GM23248 (cell line): ENCODE measurements around the gene VPREB3.

Experiments used
- EZH2 ChIP-seq: fragments of 200-600 bp; sonication (generic); IDR thresholded peaks from 2 replicates; pipeline ENCODE4 v1.6.1; 2018; ENCODE audit warnings: antibody characterized with exemption, mild to moderate bottlenecking; ENCODE audit not compliant: insufficient read depth, poor library complexity, severe bottlenecking
- EZH2phosphoT487 ChIP-seq: fragments of 200-600 bp; sonication (generic); IDR thresholded peaks from 2 replicates; pipeline ENCODE4 v1.6.1; 2018; ENCODE audit warnings: antibody characterized with exemption, moderate library complexity, mild to moderate bottlenecking, low read depth; ENCODE audit not compliant: insufficient read depth

DNA sequence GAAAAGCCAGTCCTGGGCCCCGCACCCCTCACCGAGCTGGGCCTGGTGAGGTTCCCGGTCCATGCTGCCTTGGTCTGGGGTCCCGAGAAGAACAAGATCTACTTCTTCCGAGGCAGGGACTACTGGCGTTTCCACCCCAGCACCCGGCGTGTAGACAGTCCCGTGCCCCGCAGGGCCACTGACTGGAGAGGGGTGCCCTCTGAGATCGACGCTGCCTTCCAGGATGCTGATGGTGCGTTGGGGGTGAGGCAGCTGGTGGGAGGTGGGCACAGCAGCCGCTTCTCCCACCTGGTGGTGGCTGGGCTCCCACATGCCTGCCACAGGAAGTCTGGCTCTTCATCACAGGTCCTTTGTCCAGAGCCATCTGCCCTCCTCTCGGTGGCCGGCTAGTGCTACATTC, 28.0 kb upstream of the VPREB3 start:
- no peak for TF ChIP-seq EZH2
- no peak for TF ChIP-seq EZH2phosphoT487
